ENCODE data around the gene CEL. TPM values are rescaled to one million over a fixed set of nuclear protein-coding genes. Genes with fewer than 3 reads are reported as not detected.

The CEL gene
- total and polyA plus RNA-seq, 2 donors from 2014 or later, result 1.0 to 16.7 TPM

DNA sequence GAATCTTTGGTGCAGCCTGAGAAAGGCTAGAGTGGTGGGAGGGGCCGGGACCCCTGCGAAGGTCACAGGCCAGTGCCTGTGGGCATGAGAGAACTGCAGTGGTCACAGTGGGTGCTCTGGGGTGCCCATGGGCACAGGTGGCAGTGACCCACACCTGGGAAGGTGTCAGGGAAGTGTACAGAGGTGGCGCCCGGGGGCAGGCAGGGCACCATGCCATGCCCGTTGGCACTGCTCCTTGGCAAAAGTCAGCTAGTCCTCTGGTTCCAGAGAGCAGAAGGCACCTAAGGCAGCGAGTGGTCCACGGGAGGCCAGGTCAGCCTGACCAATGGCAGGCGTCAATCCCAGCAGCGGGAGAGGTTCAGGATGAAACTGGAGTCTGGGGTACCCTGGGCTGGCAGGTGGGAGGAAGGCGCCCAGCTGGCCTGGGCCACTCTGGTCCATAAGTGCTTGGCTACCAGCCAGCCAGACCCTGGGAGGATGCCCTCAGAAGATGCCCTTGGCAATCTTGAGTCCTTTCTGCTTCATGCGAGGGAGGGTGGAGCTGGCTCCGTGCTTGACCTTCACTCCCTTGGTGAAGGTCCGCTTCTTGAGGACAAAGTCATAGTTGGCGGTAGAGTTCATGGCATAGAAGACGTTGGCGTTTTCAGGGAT lies 36.4 kb downstream of the CEL start:
- H3K27me3 ChIP-seq (ENCODE audit: control insufficient read depth, insufficient read depth, low read length), result no peaks in the 10 kb centered on the region
- H3K4me3 ChIP-seq (ENCODE audit: low read length in 3 of 3), result no peak overlapping the region
- peaks cover 2 to 42% (median 21%) of the 10 kb centered on the region in 3 donors for H3K36me3 ChIP-seq (ENCODE audit: control insufficient read depth in 2 of 3, insufficient read depth in 3 of 3, low read length in 3 of 3)
- DNase-seq, result peak in 1 of 5 donors; percentile 63
- TF ChIP-seq, protein P1, sequence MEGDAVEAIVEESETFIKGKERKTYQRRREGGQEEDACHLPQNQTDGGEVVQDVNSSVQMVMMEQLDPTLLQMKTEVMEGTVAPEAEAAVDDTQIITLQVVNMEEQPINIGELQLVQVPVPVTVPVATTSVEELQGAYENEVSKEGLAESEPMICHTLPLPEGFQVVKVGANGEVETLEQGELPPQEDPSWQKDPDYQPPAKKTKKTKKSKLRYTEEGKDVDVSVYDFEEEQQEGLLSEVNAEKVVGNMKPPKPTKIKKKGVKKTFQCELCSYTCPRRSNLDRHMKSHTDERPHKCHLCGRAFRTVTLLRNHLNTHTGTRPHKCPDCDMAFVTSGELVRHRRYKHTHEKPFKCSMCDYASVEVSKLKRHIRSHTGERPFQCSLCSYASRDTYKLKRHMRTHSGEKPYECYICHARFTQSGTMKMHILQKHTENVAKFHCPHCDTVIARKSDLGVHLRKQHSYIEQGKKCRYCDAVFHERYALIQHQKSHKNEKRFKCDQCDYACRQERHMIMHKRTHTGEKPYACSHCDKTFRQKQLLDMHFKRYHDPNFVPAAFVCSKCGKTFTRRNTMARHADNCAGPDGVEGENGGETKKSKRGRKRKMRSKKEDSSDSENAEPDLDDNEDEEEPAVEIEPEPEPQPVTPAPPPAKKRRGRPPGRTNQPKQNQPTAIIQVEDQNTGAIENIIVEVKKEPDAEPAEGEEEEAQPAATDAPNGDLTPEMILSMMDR (IDR thresholded peaks at IDR 0.05; ENCODE audit: borderline replicate concordance, extremely low read depth, insufficient read depth), result no peak
- intact Hi-C loops (cut with DNase I), result no loop called here
- peaks cover 0 to 12% (median 0%) of the 10 kb centered on the region in 3 donors for H3K9me3 ChIP-seq (ENCODE audit: control insufficient read depth in 2 of 3, insufficient read depth in 1 of 3, low read length in 3 of 3)
- H3K4me1 ChIP-seq (ENCODE audit: control insufficient read depth in 2 of 3, insufficient read depth in 2 of 3, low read depth in 1 of 3, low read length in 3 of 3), result no peaks in the 10 kb centered on the region
- no peak overlapping the region for H3K27ac ChIP-seq (ENCODE audit: low read depth in 2 of 2, low read length in 2 of 2)
- no peak for FAIRE-seq
- H3K9ac ChIP-seq (ENCODE audit: low read length in 3 of 3), result no peak overlapping the region

GRCh38 chr9:133098871-133099270 lies 37.1 kb downstream of the CEL start:
- Histone ChIP-seq H3K36me3 (ENCODE audit: control insufficient read depth in 2 of 3, insufficient read depth in 3 of 3, low read length in 3 of 3) (peaks cover 2 to 47% (median 21%) of the 10 kb centered on the region in 3 donors), H3K4me1 (ENCODE audit: control insufficient read depth in 2 of 3, insufficient read depth in 2 of 3, low read depth in 1 of 3, low read length in 3 of 3) (no peaks in the 10 kb centered on the region), H3K27ac (ENCODE audit: low read depth in 2 of 2, low read length in 2 of 2) (no peak overlapping the region), H3K9ac (ENCODE audit: low read length in 3 of 3) (no peak overlapping the region), H3K9me3 (ENCODE audit: control insufficient read depth in 2 of 3, insufficient read depth in 1 of 3, low read length in 3 of 3) (peaks cover 0 to 12% (median 0%) of the 10 kb centered on the region in 3 donors), H3K27me3 (ENCODE audit: control insufficient read depth, insufficient read depth, low read length) (no peaks in the 10 kb centered on the region), H3K4me3 (ENCODE audit: low read length in 3 of 3) (no peak overlapping the region)
- TF ChIP-seq, protein P1 (IDR thresholded peaks at IDR 0.05; ENCODE audit: borderline replicate concordance, extremely low read depth, insufficient read depth), result no peak
- intact Hi-C loops (cut with DNase I), result no loop called here
- DNase-seq (peak in 2 of 5 donors; percentile 20 to 32), FAIRE-seq (no peak)

GRCh38 chr9:133099726-133100505 lies 38.1 kb downstream of the CEL start:
- no peaks in the 10 kb centered on the region for H3K4me1 ChIP-seq (ENCODE audit: control insufficient read depth in 2 of 3, insufficient read depth in 2 of 3, low read depth in 1 of 3, low read length in 3 of 3)
- no peak overlapping the region for H3K27ac ChIP-seq (ENCODE audit: low read depth in 2 of 2, low read length in 2 of 2)
- peaks cover 2 to 48% (median 21%) of the 10 kb centered on the region in 3 donors for H3K36me3 ChIP-seq (ENCODE audit: control insufficient read depth in 2 of 3, insufficient read depth in 3 of 3, low read length in 3 of 3)
- peaks cover 0 to 12% (median 0%) of the 10 kb centered on the region in 3 donors for H3K9me3 ChIP-seq (ENCODE audit: control insufficient read depth in 2 of 3, insufficient read depth in 1 of 3, low read length in 3 of 3)
- no peak overlapping the region for H3K9ac ChIP-seq (ENCODE audit: low read length in 3 of 3)
- no peak overlapping the region for H3K4me3 ChIP-seq (ENCODE audit: low read length in 3 of 3)
- DNase-seq (peak in 1 of 5 donors; percentile 30), FAIRE-seq (no peak)
- TF ChIP-seq, protein P1 (IDR thresholded peaks at IDR 0.05; ENCODE audit: borderline replicate concordance, extremely low read depth, insufficient read depth), result no peak
- intact Hi-C loops (cut with DNase I), result loop anchor here (5.0 kb wide), 1 partner anchor 42 kb away; no protein-coding TSS in a partner anchor
- H3K27me3 ChIP-seq (ENCODE audit: control insufficient read depth, insufficient read depth, low read length), result no peaks in the 10 kb centered on the region
